Coronary artery (tissue), 2 donors: ENCODE results near the gene POGLUT2.

Experiments used
- DNase-seq: peaks from one replicate; pipeline ENCODE4 v3.0.0-alpha.2; 2017; ENCODE audit warnings: low spot score
- H3K27ac ChIP-seq, 2 donors: fragments of 200-600 bp; sonication (generic); one replicate each; pipeline ENCODE4 v1.5.1; 2016 to 2019
- H3K4me3 ChIP-seq: fragments of 200-600 bp; sonication (generic); 2 replicates; pipeline ENCODE4 v1.5.1; 2016; ENCODE audit warnings: mild to moderate bottlenecking, moderate library complexity
- CTCF ChIP-seq: fragments of 200-600 bp; sonication (generic); IDR thresholded peaks from one replicate; pipeline ENCODE4 v1.5.1; 2019; ENCODE audit warnings: antibody characterized with exemption

Gene POGLUT2

GRCh38 chr13:102798581-102799425 lies at the start of gene POGLUT2, which contains the start of gene BIVM:
Gene POGLUT2 (minus strand): TSS chr13:102798976. CDS start chr13:102798670, 306 bp downstream.
Gene BIVM (plus strand): TSS chr13:102799119. CDS start chr13:102807268, 8,149 bp downstream.
- Histone ChIP-seq H3K27ac (peak within 1 kb of the TSS; percentile 48 to 88), H3K4me3 (peak within 1 kb of the TSS; percentile 85)
- peak; percentile 93 for DNase-seq
- TF ChIP-seq CTCF: no peak

- TF ChIP-seq CTCF: peak; percentile 37
- H3K27ac ChIP-seq: no peak overlapping the region
- peak overlapping the region; percentile 93 for H3K4me3 ChIP-seq
- no peak for DNase-seq
These were observed 48.8 kb upstream of the POGLUT2 start for GRCh38 chr13:102847272-102848234.

GRCh38 chr13:102846261-102847015 lies 47.7 kb upstream of the POGLUT2 start:
- Histone ChIP-seq H3K4me3 (peak overlapping the region; percentile 93), H3K27ac (peak overlapping the region; percentile 97 to 98)
- DNase-seq: peak; percentile 76
- no peak for TF ChIP-seq CTCF

- peak within 1 kb of the TSS; percentile 97 to 98 for H3K27ac ChIP-seq
- TF ChIP-seq CTCF: no peak
- H3K4me3 ChIP-seq: peak within 1 kb of the TSS; percentile 93
- DNase-seq: peak; percentile 96
These were observed 47.0 kb upstream of the POGLUT2 start, which contains the start of gene ERCC5 for GRCh38 chr13:102845630-102846260. Gene ERCC5 (plus strand): TSS chr13:102846032. CDS start chr13:102846267, 235 bp downstream.

- peak overlapping the region; percentile 97 to 98 for H3K27ac ChIP-seq
- DNase-seq: no peak
- H3K4me3 ChIP-seq: peak overlapping the region; percentile 93
- no peak for TF ChIP-seq CTCF
These were observed 46.5 kb upstream of the POGLUT2 start for GRCh38 chr13:102845289-102845629.

- TF ChIP-seq CTCF: no peak
- Histone ChIP-seq H3K27ac (no peak overlapping the region), H3K4me3 (no peak overlapping the region)
- no peak for DNase-seq
These were observed 40.7 kb upstream of the POGLUT2 start for GRCh38 chr13:102839462-102839861.
